Measurements from ENCODE around the gene FLYWCH1. TPM values are rescaled to one million over a fixed set of nuclear protein-coding genes. Genes with fewer than 3 reads are reported as not detected.

FLYWCH1 gene
- total and polyA plus RNA-seq, 2 donors (not counting 1 experiment from before 2014, with no cell fraction given), result 78.3 to 120 TPM

GRCh38 chr16:2898831-2899563 lies 12.7 kb upstream of the FLYWCH1 start:
- POLR2A ChIA-PET, result interaction anchor here (0.6 to 1.7 kb wide), 3 partner anchors 16 to 32 kb away, joined by 4 to 5 read pairs (median 5); partner anchors contain the start of gene FLYWCH2
- Histone ChIP-seq H3K4me3 (ENCODE audit: control extremely low read depth in 1 of 5, extremely low read depth in 1 of 5, insufficient read depth in 1 of 5, low read depth in 2 of 5, low read length in 4 of 5) (no peak overlapping the region), H3K4me1 (ENCODE audit: control insufficient read depth in 2 of 2, insufficient read depth in 2 of 2, low read length in 2 of 2) (peaks cover 20 to 25% of the 10 kb centered on the region in 2 donors), H3K79me2 (ENCODE audit: control insufficient read depth, insufficient read depth, low read length) (peaks cover 20% of the 10 kb centered on the region), H3K27me3 (replicated peaks in 1 of 4; ENCODE audit: control extremely low read depth in 1 of 4, control insufficient read depth in 3 of 4, insufficient read depth in 4 of 4, low read length in 3 of 4) (no peaks in the 10 kb centered on the region), H3K27ac (ENCODE audit: low read length in 2 of 2) (no peak overlapping the region), H3K36me3 (replicated peaks in 1 of 2; ENCODE audit: control extremely low read depth in 1 of 2, control insufficient read depth in 1 of 2, extremely low read depth in 1 of 2, insufficient read depth in 2 of 2, low read length in 1 of 2) (no peaks in the 10 kb centered on the region), H2AFZ (ENCODE audit: insufficient read depth, low read depth, low read length, poor library complexity, severe bottlenecking) (no peak overlapping the region), H4K20me1 (ENCODE audit: control insufficient read depth, insufficient read depth, low read length, poor library complexity, severe bottlenecking) (peaks cover 16% of the 10 kb centered on the region), H3K9ac (ENCODE audit: low read length) (no peak overlapping the region), H3K9me3 (ENCODE audit: control extremely low read depth in 1 of 3, control insufficient read depth in 2 of 3, insufficient read depth in 1 of 3, low read length in 2 of 3) (no peaks in the 10 kb centered on the region), H3K4me2 (replicated peaks; ENCODE audit: low read depth, low read length, poor library complexity, severe bottlenecking) (no peak overlapping the region)
- DNase-seq (no peak), ATAC-seq (ENCODE audit: low read depth) (no peak)
- H3K27me3 Mint-ChIP-seq, result no peaks in the 10 kb centered on the region
- TF ChIP-seq EZH2 (IDR thresholded peaks at IDR 0.05; ENCODE audit: borderline replicate concordance, insufficient read depth, low read depth, low read length, poor library complexity, severe bottlenecking) (no peak), CTCF (IDR thresholded peaks at IDR 0.05) (no peak)
- WGBS (ENCODE audit: insufficient coverage), result 97% methylated on average over 7 of the region's 10 CpGs
- no peaks in the 10 kb centered on the region for H3K9me3 Mint-ChIP-seq (ENCODE audit: insufficient read depth)
- H3K4me3 Mint-ChIP-seq, result no peak overlapping the region
- intact Hi-C loops (cut with micrococcal nuclease), result no loop called here
- peaks cover 16% of the 10 kb centered on the region for H3K4me1 Mint-ChIP-seq
- CTCF ChIA-PET, result interaction anchor here (1.1 kb wide), 1 partner anchor 29 kb away, joined by 4 read pairs; no protein-coding TSS in a partner anchor
- H3K27ac Mint-ChIP-seq, result no peak overlapping the region

GRCh38 chr16:2899564-2900072 lies 12.1 kb upstream of the FLYWCH1 start:
- ChIA-PET POLR2A (interaction anchor here (0.6 to 1.7 kb wide), 2 partner anchors 17 to 31 kb away, joined by 4 to 5 read pairs; partner anchors contain the start of gene FLYWCH2), CTCF (no interaction called here)
- H3K27me3 ChIP-seq (replicated peaks in 1 of 4; ENCODE audit: control extremely low read depth in 1 of 4, control insufficient read depth in 3 of 4, insufficient read depth in 4 of 4, low read length in 3 of 4), result no peaks in the 10 kb centered on the region
- Mint-ChIP-seq H3K4me1 (peaks cover 20% of the 10 kb centered on the region), H3K4me3 (no peak overlapping the region), H3K27me3 (no peaks in the 10 kb centered on the region), H3K9me3 (ENCODE audit: insufficient read depth) (no peaks in the 10 kb centered on the region), H3K27ac (no peak overlapping the region)
- H3K79me2 ChIP-seq (ENCODE audit: control insufficient read depth, insufficient read depth, low read length), result peaks cover 14% of the 10 kb centered on the region
- peaks cover 12% of the 10 kb centered on the region for H4K20me1 ChIP-seq (ENCODE audit: control insufficient read depth, insufficient read depth, low read length, poor library complexity, severe bottlenecking)
- ATAC-seq (ENCODE audit: low read depth) (no peak), DNase-seq (no peak)
- H3K9ac ChIP-seq (ENCODE audit: low read length), result no peak overlapping the region
- peaks cover 21 to 28% of the 10 kb centered on the region in 2 donors for H3K4me1 ChIP-seq (ENCODE audit: control insufficient read depth in 2 of 2, insufficient read depth in 2 of 2, low read length in 2 of 2)
- H3K27ac ChIP-seq (ENCODE audit: low read length in 2 of 2), result no peak overlapping the region
- intact Hi-C loops (cut with micrococcal nuclease), result loop anchor here (10.0 kb wide), 1 partner anchor 745 kb away; the partner anchor contains the start of gene TRAF7
- H3K4me2 ChIP-seq (replicated peaks; ENCODE audit: low read depth, low read length, poor library complexity, severe bottlenecking), result no peak overlapping the region
- no peaks in the 10 kb centered on the region for H3K9me3 ChIP-seq (ENCODE audit: control extremely low read depth in 1 of 3, control insufficient read depth in 2 of 3, insufficient read depth in 1 of 3, low read length in 2 of 3)
- TF ChIP-seq CTCF (IDR thresholded peaks at IDR 0.05) (no peak), EZH2 (IDR thresholded peaks at IDR 0.05; ENCODE audit: borderline replicate concordance, insufficient read depth, low read depth, low read length, poor library complexity, severe bottlenecking) (no peak)
- H3K4me3 ChIP-seq (ENCODE audit: control extremely low read depth in 1 of 5, extremely low read depth in 1 of 5, insufficient read depth in 1 of 5, low read depth in 2 of 5, low read length in 4 of 5), result no peak overlapping the region
- WGBS (ENCODE audit: insufficient coverage), result 89% methylated on average over 8 of the region's 13 CpGs
- no peaks in the 10 kb centered on the region for H3K36me3 ChIP-seq (replicated peaks in 1 of 2; ENCODE audit: control extremely low read depth in 1 of 2, control insufficient read depth in 1 of 2, extremely low read depth in 1 of 2, insufficient read depth in 2 of 2, low read length in 1 of 2)
- no peak overlapping the region for H2AFZ ChIP-seq (ENCODE audit: insufficient read depth, low read depth, low read length, poor library complexity, severe bottlenecking)

Data from B cell (primary cell).